HL-60 (cell line): ENCODE measurements around the gene MYLK2.

ENCODE experiments used
- POLR2AphosphoS5 ChIP-seq: IDR thresholded peaks from 2 replicates; pipeline ENCODE4 v1.6.1; 2012; ENCODE audit warnings: low read depth
- TF ChIP-seq, protein P1 (sequence below): IDR thresholded peaks from one replicate; pipeline ENCODE4 v1.5.1; 2011; ENCODE audit warnings: low read length, control low read depth, inconsistent platforms; ENCODE audit not compliant: insufficient read depth
- TF ChIP-seq, protein P2 (sequence below): IDR thresholded peaks from 2 replicates; pipeline ENCODE4 v1.6.1; 2012; ENCODE audit warnings: low read depth; ENCODE audit not compliant: insufficient replicate concordance

GRCh38 chr20:31844737-31845299 is 25.7 kb downstream of the MYLK2 start:
- TF ChIP-seq, protein P1, sequence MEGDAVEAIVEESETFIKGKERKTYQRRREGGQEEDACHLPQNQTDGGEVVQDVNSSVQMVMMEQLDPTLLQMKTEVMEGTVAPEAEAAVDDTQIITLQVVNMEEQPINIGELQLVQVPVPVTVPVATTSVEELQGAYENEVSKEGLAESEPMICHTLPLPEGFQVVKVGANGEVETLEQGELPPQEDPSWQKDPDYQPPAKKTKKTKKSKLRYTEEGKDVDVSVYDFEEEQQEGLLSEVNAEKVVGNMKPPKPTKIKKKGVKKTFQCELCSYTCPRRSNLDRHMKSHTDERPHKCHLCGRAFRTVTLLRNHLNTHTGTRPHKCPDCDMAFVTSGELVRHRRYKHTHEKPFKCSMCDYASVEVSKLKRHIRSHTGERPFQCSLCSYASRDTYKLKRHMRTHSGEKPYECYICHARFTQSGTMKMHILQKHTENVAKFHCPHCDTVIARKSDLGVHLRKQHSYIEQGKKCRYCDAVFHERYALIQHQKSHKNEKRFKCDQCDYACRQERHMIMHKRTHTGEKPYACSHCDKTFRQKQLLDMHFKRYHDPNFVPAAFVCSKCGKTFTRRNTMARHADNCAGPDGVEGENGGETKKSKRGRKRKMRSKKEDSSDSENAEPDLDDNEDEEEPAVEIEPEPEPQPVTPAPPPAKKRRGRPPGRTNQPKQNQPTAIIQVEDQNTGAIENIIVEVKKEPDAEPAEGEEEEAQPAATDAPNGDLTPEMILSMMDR, result no peak
- TF ChIP-seq, protein P2, sequence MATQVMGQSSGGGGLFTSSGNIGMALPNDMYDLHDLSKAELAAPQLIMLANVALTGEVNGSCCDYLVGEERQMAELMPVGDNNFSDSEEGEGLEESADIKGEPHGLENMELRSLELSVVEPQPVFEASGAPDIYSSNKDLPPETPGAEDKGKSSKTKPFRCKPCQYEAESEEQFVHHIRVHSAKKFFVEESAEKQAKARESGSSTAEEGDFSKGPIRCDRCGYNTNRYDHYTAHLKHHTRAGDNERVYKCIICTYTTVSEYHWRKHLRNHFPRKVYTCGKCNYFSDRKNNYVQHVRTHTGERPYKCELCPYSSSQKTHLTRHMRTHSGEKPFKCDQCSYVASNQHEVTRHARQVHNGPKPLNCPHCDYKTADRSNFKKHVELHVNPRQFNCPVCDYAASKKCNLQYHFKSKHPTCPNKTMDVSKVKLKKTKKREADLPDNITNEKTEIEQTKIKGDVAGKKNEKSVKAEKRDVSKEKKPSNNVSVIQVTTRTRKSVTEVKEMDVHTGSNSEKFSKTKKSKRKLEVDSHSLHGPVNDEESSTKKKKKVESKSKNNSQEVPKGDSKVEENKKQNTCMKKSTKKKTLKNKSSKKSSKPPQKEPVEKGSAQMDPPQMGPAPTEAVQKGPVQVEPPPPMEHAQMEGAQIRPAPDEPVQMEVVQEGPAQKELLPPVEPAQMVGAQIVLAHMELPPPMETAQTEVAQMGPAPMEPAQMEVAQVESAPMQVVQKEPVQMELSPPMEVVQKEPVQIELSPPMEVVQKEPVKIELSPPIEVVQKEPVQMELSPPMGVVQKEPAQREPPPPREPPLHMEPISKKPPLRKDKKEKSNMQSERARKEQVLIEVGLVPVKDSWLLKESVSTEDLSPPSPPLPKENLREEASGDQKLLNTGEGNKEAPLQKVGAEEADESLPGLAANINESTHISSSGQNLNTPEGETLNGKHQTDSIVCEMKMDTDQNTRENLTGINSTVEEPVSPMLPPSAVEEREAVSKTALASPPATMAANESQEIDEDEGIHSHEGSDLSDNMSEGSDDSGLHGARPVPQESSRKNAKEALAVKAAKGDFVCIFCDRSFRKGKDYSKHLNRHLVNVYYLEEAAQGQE, result no peak
- TF ChIP-seq POLR2AphosphoS5, result no peak
